Neuronal stem cell (in vitro differentiated cells): ENCODE measurements around the gene CHRNA1.

Source experiments
- DNase-seq: peaks from one replicate; pipeline ENCODE4 v3.0.0-alpha.2; 2013; ENCODE audit warnings: low spot score
- H2AFZ ChIP-seq: one replicate; pipeline ENCODE4 v1.6.1; 2013; ENCODE audit warnings: mild to moderate bottlenecking, low read length, inconsistent platforms
- H2AK5ac ChIP-seq: 2 replicates; pipeline ENCODE4 v1.6.1; 2013; ENCODE audit warnings: low read depth, mild to moderate bottlenecking, inconsistent platforms, low read length, moderate library complexity, mixed read lengths
- H2BK120ac ChIP-seq: 2 replicates; pipeline ENCODE4 v1.6.1; 2013; ENCODE audit warnings: low read depth, mild to moderate bottlenecking, inconsistent platforms, low read length, moderate library complexity, mixed read lengths
- H2BK12ac ChIP-seq: one replicate; pipeline ENCODE4 v1.6.1; 2013; ENCODE audit warnings: low read length, inconsistent platforms
- H2BK15ac ChIP-seq: 2 replicates; pipeline ENCODE4 v1.6.1; 2013; ENCODE audit warnings: mild to moderate bottlenecking, low read length, inconsistent platforms, mixed read lengths
- H2BK5ac ChIP-seq: one replicate; pipeline ENCODE4 v1.6.1; 2013; ENCODE audit warnings: inconsistent platforms, mild to moderate bottlenecking, low read length, moderate library complexity
- H3K14ac ChIP-seq: one replicate; pipeline ENCODE4 v1.6.1; 2013; ENCODE audit warnings: low read length, inconsistent platforms
- H3K18ac ChIP-seq: 2 replicates; pipeline ENCODE4 v1.6.1; 2013; ENCODE audit warnings: low read length, inconsistent platforms
- H3K23ac ChIP-seq: 2 replicates; pipeline ENCODE4 v1.6.1; 2013; ENCODE audit warnings: low read depth, mild to moderate bottlenecking, mixed read lengths, low read length, inconsistent platforms; ENCODE audit not compliant: poor library complexity
- H3K27ac ChIP-seq: replicated peaks from 3 replicates; pipeline ENCODE4 v1.5.1; 2013; ENCODE audit warnings: low read length, inconsistent platforms
- H3K27me3 ChIP-seq, 3 experiments: 2 replicates each; pipeline ENCODE4 v1.6.1; 2013; ENCODE audit warnings: low read length in 3 of 3, mild to moderate bottlenecking in 2 of 3, inconsistent platforms in 1 of 3, low read depth in 1 of 3, mixed read lengths in 1 of 3, moderate library complexity in 1 of 3; ENCODE audit not compliant: control insufficient read depth in 3 of 3, insufficient read depth in 3 of 3
- H3K36me3 ChIP-seq, 2 donors: replicated peaks in 1 of 2; 2 replicates each; pipeline ENCODE4 v1.6.1; 2013; ENCODE audit warnings: low read length in 2 of 2; ENCODE audit not compliant: control insufficient read depth in 2 of 2, insufficient read depth in 2 of 2
- H3K4ac ChIP-seq: 2 replicates; pipeline ENCODE4 v1.6.1; 2013; ENCODE audit warnings: inconsistent platforms, mild to moderate bottlenecking, low read length, moderate library complexity
- H3K4me1 ChIP-seq, 2 donors: 1 replicate in 1 of 2; 2 replicates in 1 of 2; pipeline ENCODE4 v1.6.1; 2013; ENCODE audit warnings: low read length in 2 of 2, low read depth in 1 of 2; ENCODE audit not compliant: control insufficient read depth in 2 of 2, insufficient read depth in 1 of 2
- H3K4me2 ChIP-seq: one replicate; pipeline ENCODE4 v1.6.1; 2013; ENCODE audit warnings: mild to moderate bottlenecking, low read length, inconsistent platforms; ENCODE audit not compliant: insufficient read depth, poor library complexity, severe bottlenecking
- H3K4me3 ChIP-seq, 2 donors: 2 replicates each; pipeline ENCODE4 v1.5.1; 2013; ENCODE audit warnings: low read length in 2 of 2, mild to moderate bottlenecking in 2 of 2, inconsistent platforms in 1 of 2, moderate library complexity in 1 of 2
- H3K79me1 ChIP-seq: one replicate; pipeline ENCODE4 v1.6.1; 2013; ENCODE audit warnings: low read depth, mild to moderate bottlenecking, inconsistent platforms, low read length, moderate library complexity
- H3K9ac ChIP-seq: one replicate; pipeline ENCODE4 v1.6.1; 2013; ENCODE audit warnings: mild to moderate bottlenecking, low read depth, low read length, inconsistent platforms; ENCODE audit not compliant: poor library complexity
- H3K9me3 ChIP-seq, 2 donors: replicated peaks in 1 of 2; 2 replicates each; pipeline versions ENCODE3 to v1.6.1; 2013; ENCODE audit warnings: low read length in 2 of 2, mild to moderate bottlenecking in 2 of 2, inconsistent platforms in 1 of 2, low read depth in 1 of 2, mixed read lengths in 1 of 2, moderate library complexity in 1 of 2; ENCODE audit not compliant: control insufficient read depth in 2 of 2, insufficient read depth in 1 of 2
- H4K8ac ChIP-seq: one replicate; pipeline ENCODE4 v1.6.1; 2013; ENCODE audit warnings: low read depth, mild to moderate bottlenecking, inconsistent platforms, low read length, moderate library complexity
- H4K91ac ChIP-seq: one replicate; pipeline ENCODE4 v1.6.1; 2013; ENCODE audit warnings: low read length, low read depth, mild to moderate bottlenecking, inconsistent platforms; ENCODE audit not compliant: poor library complexity
- WGBS, 2 donors: extraction: QIAGEN DNeasy Blood & Tissue Kit; methylation state at CpG; one replicate each; pipeline ENCODE4 v1.1.7; 2013; ENCODE audit warnings: missing lambda C conversion rate in 2 of 2, mixed read lengths in 1 of 2; ENCODE audit not compliant: insufficient read length in 2 of 2, insufficient replicate concordance in 1 of 2; ENCODE audit errors: extremely low coverage in 2 of 2; 5-methylcytosine and 5-hydroxymethylcytosine counted together

The CHRNA1 gene

GRCh38 chr2:174791020-174791419 lies 26.7 kb upstream of the CHRNA1 start:
- H4K8ac ChIP-seq, result no peak overlapping the region
- no peaks in the 10 kb centered on the region for H3K36me3 ChIP-seq
- no peak overlapping the region for H3K14ac ChIP-seq
- H3K18ac ChIP-seq, result no peak overlapping the region
- no peaks in the 10 kb centered on the region for H3K27me3 ChIP-seq
- no peak overlapping the region for H3K4ac ChIP-seq
- H3K9ac ChIP-seq, result no peak overlapping the region
- peak overlapping the region; percentile 12 for H2AFZ ChIP-seq
- H2BK5ac ChIP-seq, result no peak overlapping the region
- H3K4me2 ChIP-seq, result no peak overlapping the region
- WGBS, 2 donors, result no CpG with 5 or more reads among the region's 8 CpGs
- H3K4me1 ChIP-seq, result peaks cover 13 to 34% of the 10 kb centered on the region in 2 donors
- no peak overlapping the region for H2BK15ac ChIP-seq
- no peak overlapping the region for H2BK12ac ChIP-seq
- no peak overlapping the region for H3K4me3 ChIP-seq
- no peak overlapping the region for H2BK120ac ChIP-seq
- no peak overlapping the region for H3K23ac ChIP-seq
- H3K9me3 ChIP-seq, result no peaks in the 10 kb centered on the region
- no peaks in the 10 kb centered on the region for H3K79me1 ChIP-seq
- no peak overlapping the region for H2AK5ac ChIP-seq
- H4K91ac ChIP-seq, result no peak overlapping the region
- no peak overlapping the region for H3K27ac ChIP-seq
- no peak for DNase-seq

GRCh38 chr2:174789001-174789400 lies 24.7 kb upstream of the CHRNA1 start:
- H2BK15ac ChIP-seq, result peak overlapping the region; percentile 40
- H2BK5ac ChIP-seq, result no peak overlapping the region
- no peak overlapping the region for H2BK120ac ChIP-seq
- peak overlapping the region; percentile 28 for H3K27ac ChIP-seq
- no peak overlapping the region for H3K4me3 ChIP-seq
- H3K79me1 ChIP-seq, result no peaks in the 10 kb centered on the region
- H3K4ac ChIP-seq, result no peak overlapping the region
- DNase-seq, result no peak
- peaks cover 8 to 35% of the 10 kb centered on the region in 2 donors for H3K4me1 ChIP-seq
- H3K36me3 ChIP-seq, result peaks cover 0 to 1% of the 10 kb centered on the region in 2 donors
- no CpG with 5 or more reads among the region's 16 CpGs for WGBS, 2 donors
- no peaks in the 10 kb centered on the region for H3K9me3 ChIP-seq
- H3K18ac ChIP-seq, result peak overlapping the region; percentile 80
- H3K4me2 ChIP-seq, result no peak overlapping the region
- H3K27me3 ChIP-seq, result no peaks in the 10 kb centered on the region
- H3K9ac ChIP-seq, result no peak overlapping the region
- H4K91ac ChIP-seq, result no peak overlapping the region
- no peak overlapping the region for H2BK12ac ChIP-seq
- H2AK5ac ChIP-seq, result peak overlapping the region; percentile 8
- no peak overlapping the region for H3K14ac ChIP-seq
- no peak overlapping the region for H4K8ac ChIP-seq
- H2AFZ ChIP-seq, result no peak overlapping the region
- no peak overlapping the region for H3K23ac ChIP-seq

GRCh38 chr2:174788291-174788929 lies 24.1 kb upstream of the CHRNA1 start:
- Histone ChIP-seq H3K4me1 (peaks cover 8 to 35% of the 10 kb centered on the region in 2 donors), H2AFZ (no peak overlapping the region), H3K4me3 (no peak overlapping the region), H3K9ac (no peak overlapping the region), H2AK5ac (peak overlapping the region; percentile 8), H3K14ac (no peak overlapping the region), H4K91ac (no peak overlapping the region), H3K79me1 (no peaks in the 10 kb centered on the region), H3K9me3 (no peaks in the 10 kb centered on the region), H4K8ac (no peak overlapping the region), H3K27me3 (no peaks in the 10 kb centered on the region), H3K4ac (no peak overlapping the region), H3K36me3 (peaks cover 0 to 1% of the 10 kb centered on the region in 2 donors), H2BK12ac (no peak overlapping the region), H2BK15ac (peak overlapping the region; percentile 40), H2BK120ac (no peak overlapping the region), H3K4me2 (no peak overlapping the region), H2BK5ac (no peak overlapping the region), H3K23ac (no peak overlapping the region), H3K18ac (peak overlapping the region; percentile 49), H3K27ac (peak overlapping the region; percentile 24)
- WGBS, 2 donors, result no CpG with 5 or more reads among the region's 15 CpGs
- no peak for DNase-seq

GRCh38 chr2:174787487-174788205 lies 23.4 kb upstream of the CHRNA1 start:
- Histone ChIP-seq H2BK15ac (no peak overlapping the region), H3K14ac (no peak overlapping the region), H3K9ac (no peak overlapping the region), H3K4me1 (peaks cover 8 to 35% of the 10 kb centered on the region in 2 donors), H3K27ac (peak overlapping the region; percentile 24), H3K4me2 (no peak overlapping the region), H3K4ac (no peak overlapping the region), H2AFZ (no peak overlapping the region), H3K9me3 (no peaks in the 10 kb centered on the region), H3K23ac (no peak overlapping the region), H2BK5ac (no peak overlapping the region), H3K4me3 (no peak overlapping the region), H2AK5ac (no peak overlapping the region), H3K18ac (peak overlapping the region; percentile 35), H3K79me1 (no peaks in the 10 kb centered on the region), H2BK120ac (no peak overlapping the region), H2BK12ac (no peak overlapping the region), H3K27me3 (no peaks in the 10 kb centered on the region), H3K36me3 (peaks cover 0 to 1% of the 10 kb centered on the region in 2 donors), H4K8ac (no peak overlapping the region), H4K91ac (no peak overlapping the region)
- DNase-seq, result no peak
- no CpG with 5 or more reads among the region's 5 CpGs for WGBS, 2 donors
